ENCODE data around the gene MTA1. TPM values are rescaled to one million over a fixed set of nuclear protein-coding genes. Genes with fewer than 3 reads are reported as not detected.

Gene MTA1
- total RNA-seq, 2 donors from 2014 or later, result 77.2 to 84.1 TPM

- H3K27ac ChIP-seq, result peak overlapping the region in 1 of 2 donors; percentile 96
- H3K36me3 ChIP-seq, result peaks cover 3% of the 10 kb centered on the region
- DNase-seq (ENCODE audit: low spot score), result no peak
- TF ChIP-seq CTCF (IDR thresholded peaks at IDR 0.05), result peak; percentile 7
- no peak overlapping the region for H3K4me3 ChIP-seq
- no peak for ATAC-seq (ENCODE audit: insufficient number of reproducible peaks, low FRiP score, low read depth)
- no peaks in the 10 kb centered on the region for H3K9me3 ChIP-seq
- H3K4me1 ChIP-seq (ENCODE audit: control insufficient read depth in 1 of 2, low read depth in 2 of 2), result peaks cover 31 to 54% of the 10 kb centered on the region in 2 donors
- H3K27me3 ChIP-seq (replicated peaks; ENCODE audit: insufficient read depth), result no peaks in the 10 kb centered on the region
Measured at GRCh38 chr14:105471297-105471821, 51.7 kb downstream of the MTA1 start.

GRCh38 chr14:105471823-105472485 is 52.3 kb downstream of the MTA1 start:
- DNase-seq (ENCODE audit: low spot score), result no peak
- no peak overlapping the region for H3K4me3 ChIP-seq
- H3K4me1 ChIP-seq (ENCODE audit: control insufficient read depth in 1 of 2, low read depth in 2 of 2), result peaks cover 32 to 59% of the 10 kb centered on the region in 2 donors
- peaks cover 3% of the 10 kb centered on the region for H3K36me3 ChIP-seq
- H3K9me3 ChIP-seq, result no peaks in the 10 kb centered on the region
- no peak for ATAC-seq (ENCODE audit: insufficient number of reproducible peaks, low FRiP score, low read depth)
- no peak for TF ChIP-seq CTCF (IDR thresholded peaks at IDR 0.05)
- H3K27ac ChIP-seq, result peak overlapping the region; percentile 61 to 96
- H3K27me3 ChIP-seq (replicated peaks; ENCODE audit: insufficient read depth), result no peaks in the 10 kb centered on the region

GRCh38 chr14:105472486-105472991 is 52.9 kb downstream of the MTA1 start:
- H3K4me1 ChIP-seq (ENCODE audit: control insufficient read depth in 1 of 2, low read depth in 2 of 2), result peaks cover 36 to 65% of the 10 kb centered on the region in 2 donors
- H3K4me3 ChIP-seq, result peak overlapping the region; percentile 25
- no peak for TF ChIP-seq CTCF (IDR thresholded peaks at IDR 0.05)
- H3K27ac ChIP-seq, result peak overlapping the region; percentile 61 to 96
- H3K9me3 ChIP-seq, result no peaks in the 10 kb centered on the region
- H3K36me3 ChIP-seq, result peaks cover 3% of the 10 kb centered on the region
- no peaks in the 10 kb centered on the region for H3K27me3 ChIP-seq (replicated peaks; ENCODE audit: insufficient read depth)
- ATAC-seq (ENCODE audit: insufficient number of reproducible peaks, low FRiP score, low read depth) (no peak), DNase-seq (ENCODE audit: low spot score) (no peak)

- H3K36me3 ChIP-seq, result peaks cover 3% of the 10 kb centered on the region
- H3K4me1 ChIP-seq (ENCODE audit: control insufficient read depth in 1 of 2, low read depth in 2 of 2), result peaks cover 36 to 61% of the 10 kb centered on the region in 2 donors
- peak overlapping the region; percentile 68 for H3K4me3 ChIP-seq
- H3K9me3 ChIP-seq, result no peaks in the 10 kb centered on the region
- DNase-seq (ENCODE audit: low spot score), result no peak
- H3K27ac ChIP-seq, result peak overlapping the region; percentile 74 to 96
- ATAC-seq (ENCODE audit: insufficient number of reproducible peaks, low FRiP score, low read depth), result no peak
- TF ChIP-seq CTCF (IDR thresholded peaks at IDR 0.05), result no peak
- H3K27me3 ChIP-seq (replicated peaks; ENCODE audit: insufficient read depth), result no peaks in the 10 kb centered on the region
Measured at GRCh38 chr14:105473033-105473676, 53.5 kb downstream of the MTA1 start.
